SJCRH30 (cell line): Measurements from ENCODE around the gene TBC1D22A. TPM values are rescaled to one million over a fixed set of nuclear protein-coding genes. Genes with fewer than 3 reads are reported as not detected.
A peak's percentile ranks its signal among the peaks of the same experiment; 100 is the strongest.

ENCODE experiments used
- DNase-seq, 2 experiments: peaks; one replicate each; pipeline ENCODE4 v3.0.0-alpha.2; 2015 to 2020
- H3K27ac ChIP-seq: fragments of 250-450 bp; sonication (Bioruptor Pico); 2 replicates; pipeline ENCODE4 v1.5.1; 2020; ENCODE audit warnings: mild to moderate bottlenecking, moderate library complexity
- H3K27me3 ChIP-seq: fragments of 250-450 bp; sonication (Bioruptor Pico); 2 replicates; pipeline ENCODE4 v1.5.1; 2020; ENCODE audit warnings: mild to moderate bottlenecking, moderate library complexity
- H3K36me3 ChIP-seq: fragments of 250-450 bp; sonication (Bioruptor Pico); 2 replicates; pipeline ENCODE4 v1.5.1; 2020; ENCODE audit warnings: mild to moderate bottlenecking, moderate library complexity
- H3K4me1 ChIP-seq: fragments of 250-450 bp; sonication (Bioruptor Pico); 2 replicates; pipeline ENCODE4 v1.5.1; 2020; ENCODE audit warnings: mild to moderate bottlenecking, moderate library complexity
- H3K4me3 ChIP-seq: fragments of 250-450 bp; sonication (Bioruptor Pico); 2 replicates; pipeline ENCODE4 v1.5.1; 2020; ENCODE audit warnings: mild to moderate bottlenecking, moderate library complexity
- H3K9me3 ChIP-seq: fragments of 250-450 bp; sonication (Bioruptor Pico); replicated peaks from 2 replicates; pipeline ENCODE4 v1.5.1; 2020; ENCODE audit warnings: mild to moderate bottlenecking, moderate library complexity
- total RNA-seq: library from RNA; depleted of rRNA; stranded (reverse); fragments of >200 nt; shearing (Covaris generic); gene quantifications from 2 replicates; pipeline ENCODE4 v1.2.3, GENCODE V29; 2014; rRNA removed

Gene TBC1D22A, protein sequence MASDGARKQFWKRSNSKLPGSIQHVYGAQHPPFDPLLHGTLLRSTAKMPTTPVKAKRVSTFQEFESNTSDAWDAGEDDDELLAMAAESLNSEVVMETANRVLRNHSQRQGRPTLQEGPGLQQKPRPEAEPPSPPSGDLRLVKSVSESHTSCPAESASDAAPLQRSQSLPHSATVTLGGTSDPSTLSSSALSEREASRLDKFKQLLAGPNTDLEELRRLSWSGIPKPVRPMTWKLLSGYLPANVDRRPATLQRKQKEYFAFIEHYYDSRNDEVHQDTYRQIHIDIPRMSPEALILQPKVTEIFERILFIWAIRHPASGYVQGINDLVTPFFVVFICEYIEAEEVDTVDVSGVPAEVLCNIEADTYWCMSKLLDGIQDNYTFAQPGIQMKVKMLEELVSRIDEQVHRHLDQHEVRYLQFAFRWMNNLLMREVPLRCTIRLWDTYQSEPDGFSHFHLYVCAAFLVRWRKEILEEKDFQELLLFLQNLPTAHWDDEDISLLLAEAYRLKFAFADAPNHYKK
- total RNA-seq: 8.4 and 8.9 TPM in 2 replicates

GRCh38 chr22:46762238-46763050, at the start of gene TBC1D22A:
TSS of gene TBC1D22A (plus strand) at chr22:46762650. CDS start at chr22:46762787, 137 bp downstream.
- Histone ChIP-seq H3K27ac (peak within 1 kb of the TSS; percentile 88), H3K4me1 (no peaks in the 10 kb centered on the region), H3K36me3 (no peaks in the 10 kb centered on the region), H3K27me3 (no peaks in the 10 kb centered on the region), H3K4me3 (peak within 1 kb of the TSS; percentile 87), H3K9me3 (no peaks in the 10 kb centered on the region)
- DNase-seq: peak; percentile 96 to 97

DNA sequence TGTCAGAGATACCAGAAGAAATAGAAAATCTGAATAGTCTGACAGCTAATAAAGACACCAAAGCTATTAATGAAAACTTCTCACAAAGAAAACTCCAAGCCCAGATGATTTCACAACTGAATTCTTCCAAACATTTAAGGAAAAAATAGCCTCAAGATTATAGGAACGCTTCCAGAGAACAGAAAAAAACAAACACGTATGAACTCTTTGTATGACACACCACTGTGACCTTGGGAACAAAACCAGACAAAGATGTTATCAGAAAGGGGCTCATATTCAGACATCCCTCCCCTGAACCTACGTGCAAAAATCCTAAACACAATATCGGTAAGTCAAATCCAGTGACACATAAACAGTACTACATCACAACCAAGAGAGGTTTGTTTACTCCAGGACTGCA, 47.9 kb upstream of the TBC1D22A start:
- H3K9me3 ChIP-seq: no peaks in the 10 kb centered on the region
- DNase-seq: no peak
- no peak overlapping the region for H3K27ac ChIP-seq
- no peaks in the 10 kb centered on the region for H3K27me3 ChIP-seq
- peaks cover 74% of the 10 kb centered on the region for H3K36me3 ChIP-seq
- no peaks in the 10 kb centered on the region for H3K4me1 ChIP-seq
- no peak overlapping the region for H3K4me3 ChIP-seq

- no peaks in the 10 kb centered on the region for H3K4me1 ChIP-seq
Observed at GRCh38 chr22:46719921-46720320, 42.5 kb upstream of the TBC1D22A start.

GRCh38 chr22:46721501-46722085, 40.9 kb upstream of the TBC1D22A start:
- no peaks in the 10 kb centered on the region for H3K4me1 ChIP-seq
- DNase-seq: no peak
- peaks cover 51% of the 10 kb centered on the region for H3K36me3 ChIP-seq
- no peak overlapping the region for H3K27ac ChIP-seq
- H3K27me3 ChIP-seq: no peaks in the 10 kb centered on the region
- no peaks in the 10 kb centered on the region for H3K9me3 ChIP-seq
- H3K4me3 ChIP-seq: no peak overlapping the region

More at GRCh38 chr22:46719921-46720320, 42.5 kb upstream of the TBC1D22A start:
- peaks cover 47% of the 10 kb centered on the region for H3K36me3 ChIP-seq
- no peaks in the 10 kb centered on the region for H3K27me3 ChIP-seq
- no peak for DNase-seq
- H3K27ac ChIP-seq: no peak overlapping the region
- H3K9me3 ChIP-seq: no peaks in the 10 kb centered on the region
- H3K4me3 ChIP-seq: no peak overlapping the region

DNA sequence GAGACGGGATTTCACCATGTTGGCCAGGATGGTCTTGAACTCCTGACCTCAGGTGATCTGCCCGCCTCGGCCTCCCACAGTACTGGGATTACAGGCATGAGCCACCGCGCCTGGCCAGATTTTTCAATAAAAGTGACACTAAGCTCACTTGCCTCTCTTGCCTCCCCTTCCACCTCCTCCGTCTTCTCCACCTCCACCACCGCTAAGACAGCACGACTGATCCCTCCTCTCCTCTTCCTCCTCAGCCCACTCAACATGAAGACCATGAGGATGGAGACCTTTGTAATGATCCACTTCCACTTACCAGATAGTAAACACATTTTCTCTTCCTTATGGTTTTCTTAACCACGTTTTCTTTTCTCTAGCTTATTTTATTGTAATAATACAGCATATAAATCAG, 38.6 kb upstream of the TBC1D22A start:
- Histone ChIP-seq H3K9me3 (no peaks in the 10 kb centered on the region), H3K36me3 (peaks cover 38% of the 10 kb centered on the region), H3K27me3 (no peaks in the 10 kb centered on the region), H3K4me3 (no peak overlapping the region), H3K27ac (no peak overlapping the region), H3K4me1 (no peaks in the 10 kb centered on the region)
- DNase-seq: no peak

GRCh38 chr22:46725096-46725495, 37.4 kb upstream of the TBC1D22A start:
- H3K27ac ChIP-seq: no peak overlapping the region
- no peaks in the 10 kb centered on the region for H3K4me1 ChIP-seq
- H3K27me3 ChIP-seq: no peaks in the 10 kb centered on the region
- DNase-seq: no peak
- H3K4me3 ChIP-seq: no peak overlapping the region
- peaks cover 35% of the 10 kb centered on the region for H3K36me3 ChIP-seq
- H3K9me3 ChIP-seq: no peaks in the 10 kb centered on the region

DNA sequence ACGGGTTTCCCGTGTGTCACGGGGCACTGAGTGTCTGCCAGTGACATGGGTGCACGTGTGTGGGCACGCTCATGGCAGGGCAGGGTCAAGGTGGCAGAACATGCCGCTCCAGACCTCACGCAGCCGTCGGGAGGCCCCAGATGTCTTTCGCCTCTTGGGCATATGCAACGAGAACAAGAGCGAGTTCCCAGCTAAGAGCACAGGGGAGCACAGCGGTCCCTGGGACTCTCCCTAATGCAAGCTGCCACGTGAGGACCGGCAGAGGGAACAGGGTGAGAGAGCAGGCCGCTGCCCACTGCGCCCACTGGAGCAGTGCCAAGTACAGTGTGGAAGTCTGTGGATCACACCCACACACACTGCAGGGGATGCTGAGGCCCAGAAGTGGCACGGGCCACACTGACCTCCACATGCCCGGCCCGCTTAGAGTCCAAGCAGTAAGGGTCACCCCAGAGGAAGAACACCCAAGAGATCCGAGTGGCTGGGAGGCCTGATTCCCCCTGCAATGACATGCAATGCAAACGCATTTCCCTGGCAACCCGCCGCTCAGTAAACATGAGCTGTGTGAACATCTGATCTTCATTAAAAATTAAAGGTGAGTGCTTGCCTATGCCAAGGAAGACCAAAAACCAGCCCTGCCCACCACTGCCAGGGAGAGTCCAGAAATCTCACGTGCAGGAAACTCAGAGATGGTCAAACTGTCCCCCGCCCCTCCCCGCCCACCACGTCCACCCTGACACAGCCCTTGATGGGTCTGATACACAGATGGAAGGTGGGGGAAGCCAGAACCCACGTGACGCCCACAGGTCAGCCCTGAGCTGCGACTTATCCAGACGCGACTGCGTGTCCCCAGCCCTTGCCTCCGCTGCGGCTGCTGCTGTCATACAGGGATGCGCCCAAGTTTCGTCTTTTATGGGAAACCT, 36.1 kb upstream of the TBC1D22A start:
- H3K9me3 ChIP-seq: no peaks in the 10 kb centered on the region
- DNase-seq: no peak
- H3K36me3 ChIP-seq: peaks cover 25% of the 10 kb centered on the region
- H3K4me1 ChIP-seq: peaks cover 11% of the 10 kb centered on the region
- H3K4me3 ChIP-seq: no peak overlapping the region
- no peaks in the 10 kb centered on the region for H3K27me3 ChIP-seq
- no peak overlapping the region for H3K27ac ChIP-seq

- H3K27ac ChIP-seq: no peak overlapping the region
- no peak for DNase-seq
- H3K4me3 ChIP-seq: no peak overlapping the region
Observed at GRCh38 chr22:46726986-46727317, 35.5 kb upstream of the TBC1D22A start.

GRCh38 chr22:46727813-46728364, 34.6 kb upstream of the TBC1D22A start:
- Histone ChIP-seq H3K4me3 (no peak overlapping the region), H3K36me3 (peaks cover 25% of the 10 kb centered on the region), H3K27me3 (no peaks in the 10 kb centered on the region), H3K27ac (no peak overlapping the region), H3K9me3 (no peaks in the 10 kb centered on the region), H3K4me1 (peaks cover 16% of the 10 kb centered on the region)
- DNase-seq: no peak

More at GRCh38 chr22:46726986-46727317, 35.5 kb upstream of the TBC1D22A start:
- H3K36me3 ChIP-seq: peaks cover 25% of the 10 kb centered on the region
- H3K9me3 ChIP-seq: no peaks in the 10 kb centered on the region
- no peaks in the 10 kb centered on the region for H3K27me3 ChIP-seq
- peaks cover 16% of the 10 kb centered on the region for H3K4me1 ChIP-seq

- peaks cover 16% of the 10 kb centered on the region for H3K4me1 ChIP-seq
- H3K9me3 ChIP-seq: no peaks in the 10 kb centered on the region
- H3K36me3 ChIP-seq: peaks cover 25% of the 10 kb centered on the region
- H3K4me3 ChIP-seq: no peak overlapping the region
- DNase-seq: no peak
- no peaks in the 10 kb centered on the region for H3K27me3 ChIP-seq
- H3K27ac ChIP-seq: no peak overlapping the region
Observed at GRCh38 chr22:46728470-46728869, 34.0 kb upstream of the TBC1D22A start.

DNA sequence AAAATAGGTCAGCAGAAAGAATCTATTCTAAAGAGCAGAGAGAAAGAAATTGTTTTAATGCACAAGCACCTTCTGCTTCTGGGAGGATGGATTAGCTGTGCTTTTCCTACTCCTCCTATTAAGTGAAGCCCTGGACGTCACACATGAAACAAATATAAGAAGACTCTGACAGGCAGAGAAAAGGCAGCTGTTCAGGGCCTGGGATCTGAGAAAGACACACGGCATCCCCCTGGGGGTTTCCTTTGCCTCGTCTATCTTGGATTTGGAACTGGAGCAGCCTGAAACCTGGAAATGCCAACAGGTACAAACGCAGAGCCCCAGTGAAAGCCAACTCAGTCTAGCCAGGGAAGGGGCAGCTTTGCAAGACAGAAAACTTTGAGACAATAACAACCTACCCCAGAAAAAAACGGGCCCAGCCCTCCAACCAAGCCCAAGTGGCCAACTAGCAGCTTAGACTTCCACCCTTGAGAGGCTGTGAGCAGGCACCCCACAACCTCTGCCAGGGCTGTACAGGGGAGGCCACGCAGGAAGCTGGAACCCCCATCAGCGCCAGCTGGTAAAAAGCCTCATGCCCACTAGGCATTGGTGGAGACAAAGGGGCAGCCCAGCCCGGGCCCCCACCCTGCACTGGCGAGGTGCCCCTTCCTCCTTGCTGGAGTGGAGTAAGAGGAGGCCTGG, 31.7 kb upstream of the TBC1D22A start:
- no peak overlapping the region for H3K4me3 ChIP-seq
- peak; percentile 60 to 74 for DNase-seq
- peaks cover 15% of the 10 kb centered on the region for H3K36me3 ChIP-seq
- H3K27ac ChIP-seq: no peak overlapping the region
- H3K9me3 ChIP-seq: no peaks in the 10 kb centered on the region
- H3K4me1 ChIP-seq: peaks cover 19% of the 10 kb centered on the region
- H3K27me3 ChIP-seq: no peaks in the 10 kb centered on the region

DNA sequence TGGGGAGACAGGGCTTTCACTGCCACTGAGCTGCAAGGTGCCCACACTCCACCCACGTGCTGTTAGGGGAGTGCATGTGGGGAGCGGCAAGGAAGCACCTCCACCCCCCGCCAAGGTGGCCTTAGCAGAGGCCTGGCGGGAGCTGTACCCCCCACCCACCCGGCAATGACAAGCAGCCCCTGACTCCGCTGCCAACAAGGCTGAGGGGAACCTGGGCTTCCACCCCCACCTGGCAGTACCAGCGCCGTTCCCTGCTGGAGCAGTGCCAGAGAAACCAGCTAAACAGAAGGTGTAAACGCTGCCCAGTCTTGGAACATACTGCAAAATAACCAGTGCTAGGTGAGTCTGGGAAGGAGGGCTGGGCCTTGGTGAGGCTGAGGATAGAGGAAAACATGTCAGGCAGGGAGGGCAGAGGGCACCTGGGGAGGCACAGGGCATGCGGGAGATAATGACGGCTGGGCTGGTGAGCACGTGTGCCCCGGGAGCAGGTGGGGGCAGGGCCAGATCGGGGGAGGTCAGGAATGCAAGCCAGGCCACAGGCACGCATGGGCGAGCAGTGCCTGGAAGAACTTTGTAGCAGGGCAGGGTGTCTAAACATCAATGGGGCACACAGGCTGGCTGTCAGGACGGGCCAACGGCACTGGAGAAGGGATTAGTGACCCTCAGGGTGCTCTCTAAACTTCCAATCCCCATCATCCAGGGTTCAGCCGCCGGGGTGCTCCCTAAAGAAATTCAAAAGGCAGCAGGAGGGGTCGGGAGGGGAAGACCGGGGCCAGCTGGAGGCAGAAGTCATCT, 31.0 kb upstream of the TBC1D22A start:
- DNase-seq: no peak
- Histone ChIP-seq H3K27me3 (no peaks in the 10 kb centered on the region), H3K27ac (no peak overlapping the region), H3K36me3 (peaks cover 8% of the 10 kb centered on the region), H3K4me1 (peaks cover 24% of the 10 kb centered on the region), H3K4me3 (no peak overlapping the region), H3K9me3 (no peaks in the 10 kb centered on the region)

- peaks cover 28% of the 10 kb centered on the region for H3K4me1 ChIP-seq
- no peak overlapping the region for H3K27ac ChIP-seq
- peaks cover 7% of the 10 kb centered on the region for H3K36me3 ChIP-seq
- H3K4me3 ChIP-seq: no peak overlapping the region
- H3K9me3 ChIP-seq: no peaks in the 10 kb centered on the region
- no peaks in the 10 kb centered on the region for H3K27me3 ChIP-seq
- no peak for DNase-seq
Observed at GRCh38 chr22:46732041-46732379, 30.4 kb upstream of the TBC1D22A start.
